PFSK-1 (cell line): ENCODE results near the gene TSKU.

ENCODE experiments used
- POLR2AphosphoS5 ChIP-seq: IDR thresholded peaks from 2 replicates; pipeline ENCODE4 v1.6.1; 2012; ENCODE audit warnings: low read depth, mild to moderate bottlenecking, control low read depth, low read length, moderate library complexity
- SIN3A ChIP-seq: IDR thresholded peaks from 2 replicates; pipeline ENCODE4 v1.6.1; 2012; ENCODE audit warnings: mild to moderate bottlenecking, low read length, moderate library complexity, borderline replicate concordance; ENCODE audit not compliant: insufficient read depth
- TAF1 ChIP-seq: IDR thresholded peaks from 2 replicates; pipeline ENCODE4 v1.6.1; 2012; ENCODE audit warnings: low read length, control low read depth, borderline replicate concordance; ENCODE audit not compliant: insufficient read depth

DNA sequence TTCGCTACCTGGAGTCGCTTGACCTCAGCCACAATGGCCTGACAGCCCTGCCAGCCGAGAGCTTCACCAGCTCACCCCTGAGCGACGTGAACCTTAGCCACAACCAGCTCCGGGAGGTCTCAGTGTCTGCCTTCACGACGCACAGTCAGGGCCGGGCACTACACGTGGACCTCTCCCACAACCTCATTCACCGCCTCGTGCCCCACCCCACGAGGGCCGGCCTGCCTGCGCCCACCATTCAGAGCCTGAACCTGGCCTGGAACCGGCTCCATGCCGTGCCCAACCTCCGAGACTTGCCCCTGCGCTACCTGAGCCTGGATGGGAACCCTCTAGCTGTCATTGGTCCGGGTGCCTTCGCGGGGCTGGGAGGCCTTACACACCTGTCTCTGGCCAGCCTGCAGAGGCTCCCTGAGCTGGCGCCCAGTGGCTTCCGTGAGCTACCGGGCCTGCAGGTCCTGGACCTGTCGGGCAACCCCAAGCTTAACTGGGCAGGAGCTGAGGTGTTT, 12.8 kb downstream of the TSKU start:
- TF ChIP-seq POLR2AphosphoS5 (no peak), TAF1 (no peak), SIN3A (no peak)
